Uterus (tissue), 2 donors: ENCODE results near the gene PRKN.

ENCODE experiments used
- CTCF ChIP-seq, 4 experiments: fragments of 200-600 bp in 2 of 4; fragments of 450-650 bp in 2 of 4; sonication (generic) in 2 of 4; IDR thresholded peaks; one replicate each; pipeline ENCODE4 v1.5.1; 2016 to 2019; ENCODE audit warnings: antibody characterized with exemption in 4 of 4, mild to moderate bottlenecking in 2 of 4, moderate library complexity in 1 of 4
- POLR2A ChIP-seq, 2 donors: fragments of 450-650 bp; IDR thresholded peaks; one replicate each; pipeline ENCODE4 v1.6.1; 2016; ENCODE audit warnings: antibody characterized with exemption in 2 of 2, mild to moderate bottlenecking in 1 of 2, moderate library complexity in 1 of 2

- TF ChIP-seq POLR2A (IDR thresholded peaks at IDR 0.05) (no peak), CTCF (IDR thresholded peaks at IDR 0.05) (no peak)
Measured at GRCh38 chr6:162273986-162274385, 453.6 kb downstream of the PRKN start.
